OCI-LY1 (cell line): ENCODE data around the gene PKP3.

ENCODE experiments used
- EZH2 ChIP-seq: fragments of 200-600 bp; sonication (generic), shearing (Covaris generic); IDR thresholded peaks from 2 replicates; pipeline ENCODE4 v1.8.0; 2017; ENCODE audit warnings: borderline replicate concordance, mixed run types, mild to moderate bottlenecking, antibody characterized with exemption, low read length, moderate library complexity, mixed read lengths
- TF ChIP-seq, protein P1 (sequence below): fragments of 200-600 bp; sonication (generic), shearing (Covaris generic); IDR thresholded peaks from 2 replicates; pipeline ENCODE4 v1.5.1; 2017; ENCODE audit warnings: mild to moderate bottlenecking, antibody characterized with exemption, low read length, moderate library complexity, mixed read lengths

DNA sequence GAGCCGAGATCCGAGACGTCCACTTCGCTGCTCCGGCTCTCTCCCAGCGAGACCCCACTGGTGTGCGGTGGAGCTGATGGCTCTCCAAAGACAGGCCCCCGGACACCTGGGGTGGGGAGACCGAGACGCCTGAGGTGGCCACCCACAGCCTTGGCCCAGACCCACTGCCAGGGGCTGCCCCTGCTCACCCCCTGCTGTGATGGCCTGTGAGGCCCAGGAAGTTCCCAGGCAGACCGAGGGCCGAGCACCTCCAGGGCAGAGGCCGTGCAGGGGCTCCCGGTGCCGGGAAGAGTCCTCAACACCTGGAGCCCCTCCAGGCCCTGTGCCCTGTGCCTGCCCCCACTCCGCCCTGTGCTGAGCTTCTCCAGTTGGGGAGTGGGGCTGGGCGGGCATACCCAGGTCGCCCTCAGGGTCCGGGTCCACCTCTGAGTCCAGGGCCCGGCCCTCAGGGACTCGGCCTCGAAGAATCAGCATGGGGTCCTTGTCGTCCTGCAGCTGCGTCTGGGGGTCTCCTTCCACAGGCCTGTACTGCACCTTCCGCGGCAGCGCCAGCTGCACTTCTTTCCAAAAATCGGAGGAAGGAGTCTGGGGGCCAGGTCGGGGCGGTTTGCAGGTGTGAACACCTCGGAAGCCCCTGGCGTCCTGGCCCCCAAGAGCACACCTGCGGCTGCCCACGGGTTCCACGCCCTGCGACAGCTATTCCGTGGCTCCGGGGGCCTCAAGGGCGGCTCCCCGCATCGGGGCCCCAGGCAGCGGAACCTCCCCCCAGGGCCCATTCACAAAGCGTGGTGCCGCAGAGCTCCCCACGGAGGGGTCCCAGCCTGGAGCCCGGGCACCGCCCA lies 12.2 kb downstream of the PKP3 start:
- TF ChIP-seq, protein P1, sequence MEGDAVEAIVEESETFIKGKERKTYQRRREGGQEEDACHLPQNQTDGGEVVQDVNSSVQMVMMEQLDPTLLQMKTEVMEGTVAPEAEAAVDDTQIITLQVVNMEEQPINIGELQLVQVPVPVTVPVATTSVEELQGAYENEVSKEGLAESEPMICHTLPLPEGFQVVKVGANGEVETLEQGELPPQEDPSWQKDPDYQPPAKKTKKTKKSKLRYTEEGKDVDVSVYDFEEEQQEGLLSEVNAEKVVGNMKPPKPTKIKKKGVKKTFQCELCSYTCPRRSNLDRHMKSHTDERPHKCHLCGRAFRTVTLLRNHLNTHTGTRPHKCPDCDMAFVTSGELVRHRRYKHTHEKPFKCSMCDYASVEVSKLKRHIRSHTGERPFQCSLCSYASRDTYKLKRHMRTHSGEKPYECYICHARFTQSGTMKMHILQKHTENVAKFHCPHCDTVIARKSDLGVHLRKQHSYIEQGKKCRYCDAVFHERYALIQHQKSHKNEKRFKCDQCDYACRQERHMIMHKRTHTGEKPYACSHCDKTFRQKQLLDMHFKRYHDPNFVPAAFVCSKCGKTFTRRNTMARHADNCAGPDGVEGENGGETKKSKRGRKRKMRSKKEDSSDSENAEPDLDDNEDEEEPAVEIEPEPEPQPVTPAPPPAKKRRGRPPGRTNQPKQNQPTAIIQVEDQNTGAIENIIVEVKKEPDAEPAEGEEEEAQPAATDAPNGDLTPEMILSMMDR: no peak
- no peak for TF ChIP-seq EZH2
